Measurements from ENCODE around the gene ARSJ.

Gene ARSJ

GRCh38 chr4:113888006-113888405, 91.4 kb downstream of the ARSJ start:
- no peak for DNase-seq

- no peak for DNase-seq
These were observed 94.2 kb downstream of the ARSJ start for GRCh38 chr4:113885291-113885690.

GRCh38 chr4:113884655-113885054, 94.8 kb downstream of the ARSJ start:
- DNase-seq, result no peak

- DNase-seq, result no peak
These were observed 96.8 kb downstream of the ARSJ start for GRCh38 chr4:113882668-113883067.

- no peak for DNase-seq
These were observed 98.2 kb downstream of the ARSJ start for GRCh38 chr4:113881256-113881655.

- no peak for DNase-seq
These were observed 99.0 kb downstream of the ARSJ start for GRCh38 chr4:113880240-113881028.

- no peak for DNase-seq
These were observed 100.8 kb downstream of the ARSJ start for GRCh38 chr4:113878668-113879067.

- DNase-seq, result no peak
These were observed 105.0 kb downstream of the ARSJ start for GRCh38 chr4:113874480-113874879.

- no peak for DNase-seq
These were observed 105.9 kb downstream of the ARSJ start for GRCh38 chr4:113873508-113873907.

GRCh38 chr4:113872426-113873260, 106.8 kb downstream of the ARSJ start:
- DNase-seq, result no peak

- no peak for DNase-seq
These were observed 108.4 kb downstream of the ARSJ start for GRCh38 chr4:113871080-113871479.

GRCh38 chr4:113869743-113870375, 109.6 kb downstream of the ARSJ start:
- no peak for DNase-seq

GRCh38 chr4:113866611-113867010, 112.8 kb downstream of the ARSJ start:
- DNase-seq, result no peak

GRCh38 chr4:113858924-113859323, 120.5 kb downstream of the ARSJ start:
- no peak for DNase-seq

- DNase-seq, result no peak
These were observed 127.6 kb downstream of the ARSJ start for GRCh38 chr4:113851816-113852215.
